Dermis lymphatic vessel endothelial cell (primary cell): ENCODE data around the gene RFX5. TPM values are rescaled to one million over a fixed set of nuclear protein-coding genes. Genes with fewer than 3 reads are reported as not detected.

Experiments used
- total RNA-seq: library from RNA; depleted of rRNA; stranded (reverse); fragments of >200 nt; gene quantifications from 2 replicates; pipeline ENCODE4 v1.2.1, GENCODE V29; 2014

RFX5 gene
- total RNA-seq: 46.7 and 52.3 TPM in 2 replicates

GRCh38 chr1:151346769-151347522, at the start of gene RFX5:
RFX5 (minus strand) TSS chr1:151347252; CDS start chr1:151346320, 932 bp downstream.

GRCh38 chr1:151372058-151372934, 25.2 kb upstream of the RFX5 start, which contains the start of gene SELENBP1:
SELENBP1 (minus strand) TSS chr1:151372705; CDS start chr1:151372641, 64 bp downstream.

GRCh38 chr1:151327223-151327902, 19.7 kb downstream of the RFX5 start, which contains the start of gene PI4KB:
PI4KB (minus strand) TSS chr1:151327416; CDS start chr1:151316481, 10,935 bp downstream.

Other genes with a start within 250 kb of the RFX5 start
- 2.2 and 4.2 TPM in 2 replicates for gene SEMA6C, start 200.6 kb downstream of the RFX5 start, total RNA-seq
- 0.11 TPM in 1 of 2 replicates, not detected in the other for gene TNFAIP8L2, start 190.6 kb downstream of the RFX5 start, total RNA-seq
- 4.6 and 4.8 TPM in 2 replicates for gene LYSMD1, start 181.3 kb downstream of the RFX5 start, total RNA-seq
- 15.5 and 18.8 TPM in 2 replicates for gene SCNM1, start 181.1 kb downstream of the RFX5 start, total RNA-seq
- 0.26 TPM in 1 of 2 replicates, not detected in the other for gene TMOD4, start 171.3 kb downstream of the RFX5 start, total RNA-seq
- 38.9 and 49.2 TPM in 2 replicates for gene VPS72, start 157.1 kb downstream of the RFX5 start, total RNA-seq
- gene PIP5K1A, start 148.7 kb downstream of the RFX5 start, total RNA-seq: 40.1 and 41.8 TPM in 2 replicates
- gene PSMD4, start 92.5 kb downstream of the RFX5 start, total RNA-seq: 197 and 219 TPM in 2 replicates
- gene ZNF687, start 65.0 kb downstream of the RFX5 start, total RNA-seq: 7.1 and 10.3 TPM in 2 replicates
- 27.6 and 30.1 TPM in 2 replicates for gene PI4KB, start 19.8 kb downstream of the RFX5 start, total RNA-seq
- gene SELENBP1, start 25.5 kb upstream of the RFX5 start, total RNA-seq: 0.43 TPM in 1 of 2 replicates, not detected in the other
- 426 and 457 TPM in 2 replicates for gene PSMB4, start 52.3 kb upstream of the RFX5 start, total RNA-seq
- gene POGZ, start 112.2 kb upstream of the RFX5 start, total RNA-seq: 13.4 and 15.0 TPM in 2 replicates
- 0.11 and 0.26 TPM in 2 replicates for gene CGN, start 164.1 kb upstream of the RFX5 start, total RNA-seq
- 3.9 and 5.3 TPM in 2 replicates for gene TUFT1, start 193.1 kb upstream of the RFX5 start, total RNA-seq